ENCODE results near the gene SMTNL1. TPM values are rescaled to one million over a fixed set of nuclear protein-coding genes. Genes with fewer than 3 reads are reported as not detected.
A peak's percentile ranks its signal among the peaks of the same experiment; 100 is the strongest.

SMTNL1 gene
- total RNA-seq, 1 donor from 2014 or later = not detected

GRCh38 chr11:57567515-57568329, 30.3 kb downstream of the SMTNL1 start, which contains the start of gene UBE2L6:
Gene UBE2L6 (minus strand): TSS chr11:57567672. CDS start chr11:57567611, 61 bp downstream.
- intact Hi-C loops (cut with micrococcal nuclease) = loop anchor here (5.0 kb wide), 1 partner anchor 75 kb away; no protein-coding TSS in a partner anchor
- peak; percentile 88 for ATAC-seq
- DNase-seq = peak; percentile 92

GRCh38 chr11:57568330-57568766, 31.0 kb downstream of the SMTNL1 start:
- intact Hi-C loops (cut with micrococcal nuclease) = loop anchor here (5.0 kb wide), 1 partner anchor 74 kb away; no protein-coding TSS in a partner anchor
- ATAC-seq (no peak), DNase-seq (no peak)

- intact Hi-C loops (cut with micrococcal nuclease) = no loop called here
- DNase-seq = no peak
- no peak for ATAC-seq
Measured at GRCh38 chr11:57571606-57572005, 34.2 kb downstream of the SMTNL1 start.

GRCh38 chr11:57574061-57574460, 36.7 kb downstream of the SMTNL1 start:
- no peak for ATAC-seq
- DNase-seq = no peak
- intact Hi-C loops (cut with micrococcal nuclease) = no loop called here

GRCh38 chr11:57584341-57584740, 46.9 kb downstream of the SMTNL1 start:
- no peak for ATAC-seq
- intact Hi-C loops (cut with micrococcal nuclease) = no loop called here
- DNase-seq = no peak

- intact Hi-C loops (cut with micrococcal nuclease) = no loop called here
- ATAC-seq = no peak
- no peak for DNase-seq
Measured at GRCh38 chr11:57585301-57585700, 47.9 kb downstream of the SMTNL1 start.

- intact Hi-C loops (cut with micrococcal nuclease) = no loop called here
Measured at GRCh38 chr11:57586711-57587245, 49.4 kb downstream of the SMTNL1 start.

GRCh38 chr11:57588046-57588710, 50.8 kb downstream of the SMTNL1 start:
- ATAC-seq = no peak
- intact Hi-C loops (cut with micrococcal nuclease) = no loop called here
- DNase-seq = no peak

More at GRCh38 chr11:57586711-57587245, 49.4 kb downstream of the SMTNL1 start:
- ATAC-seq (no peak), DNase-seq (no peak)

GRCh38 chr11:57596266-57596885, 59.0 kb downstream of the SMTNL1 start:
- intact Hi-C loops (cut with micrococcal nuclease) = no loop called here
- no peak for DNase-seq
- no peak for ATAC-seq

GRCh38 chr11:57597461-57597915, 60.1 kb downstream of the SMTNL1 start, which contains the start of gene SERPING1:
Gene SERPING1 (plus strand): TSS chr11:57597685. CDS start chr11:57598271, 586 bp downstream.
- intact Hi-C loops (cut with micrococcal nuclease) = no loop called here
- DNase-seq (peak; percentile 77), ATAC-seq (peak; percentile 86)

- intact Hi-C loops (cut with micrococcal nuclease) = no loop called here
- DNase-seq (peak; percentile 91), ATAC-seq (peak; percentile 97)
Measured at GRCh38 chr11:57597916-57598830, 60.8 kb downstream of the SMTNL1 start.

GRCh38 chr11:57598831-57599155, 61.4 kb downstream of the SMTNL1 start:
- ATAC-seq = no peak

GRCh38 chr11:57599381-57599780, 62.0 kb downstream of the SMTNL1 start:
- intact Hi-C loops (cut with micrococcal nuclease) = no loop called here
- ATAC-seq (no peak), DNase-seq (no peak)

More at GRCh38 chr11:57598831-57599155, 61.4 kb downstream of the SMTNL1 start:
- intact Hi-C loops (cut with micrococcal nuclease) = no loop called here
- no peak for DNase-seq

Other genes with a start within 250 kb of the SMTNL1 start
- gene TNKS1BP1, start 212.6 kb upstream of the SMTNL1 start, total RNA-seq = 44.4 TPM
- 38.4 TPM for gene SSRP1, start 201.7 kb upstream of the SMTNL1 start, total RNA-seq
- gene P2RX3, start 199.2 kb upstream of the SMTNL1 start, total RNA-seq = 4.5 TPM
- gene PRG3, start 156.4 kb upstream of the SMTNL1 start, total RNA-seq = not detected
- not detected for gene PRG2, start 146.9 kb upstream of the SMTNL1 start, total RNA-seq
- 20.6 TPM for gene SLC43A3, start 110.5 kb upstream of the SMTNL1 start, total RNA-seq
- gene RTN4RL2, start 77.1 kb upstream of the SMTNL1 start, total RNA-seq = 1.0 TPM
- gene SLC43A1, start 21.9 kb upstream of the SMTNL1 start, total RNA-seq = 4.5 TPM
- 56.7 TPM for gene TIMM10, start 6.8 kb upstream of the SMTNL1 start, total RNA-seq
- 18.0 TPM for gene UBE2L6, start 30.1 kb downstream of the SMTNL1 start, total RNA-seq
- 121 TPM for gene SERPING1, start 60.1 kb downstream of the SMTNL1 start, total RNA-seq
- 1.2 TPM for gene YPEL4, start 112.3 kb downstream of the SMTNL1 start, total RNA-seq
- gene CLP1, start 120.2 kb downstream of the SMTNL1 start, total RNA-seq = 7.7 TPM
- gene ZDHHC5, start 130.5 kb downstream of the SMTNL1 start, total RNA-seq = 47.8 TPM
- gene MED19, start 174.6 kb downstream of the SMTNL1 start, total RNA-seq = 8.8 TPM
- gene TMX2, start 175.0 kb downstream of the SMTNL1 start, total RNA-seq = 65.6 TPM
- gene SELENOH, start 203.9 kb downstream of the SMTNL1 start, total RNA-seq = 76.8 TPM
- gene BTBD18, start 214.2 kb downstream of the SMTNL1 start, total RNA-seq = not detected
- gene CTNND1, start 224.2 kb downstream of the SMTNL1 start, total RNA-seq = 66.6 TPM

Measured in left ventricle myocardium superior (tissue), 1 donor.